ENCODE measurements around the gene OR4E1.
"Not testable (repeated sequence)": the region's sequence is repeated elsewhere in the genome, so short reads cannot be mapped to it uniquely, and the experiment has no call there.

The OR4E1 gene

DNA sequence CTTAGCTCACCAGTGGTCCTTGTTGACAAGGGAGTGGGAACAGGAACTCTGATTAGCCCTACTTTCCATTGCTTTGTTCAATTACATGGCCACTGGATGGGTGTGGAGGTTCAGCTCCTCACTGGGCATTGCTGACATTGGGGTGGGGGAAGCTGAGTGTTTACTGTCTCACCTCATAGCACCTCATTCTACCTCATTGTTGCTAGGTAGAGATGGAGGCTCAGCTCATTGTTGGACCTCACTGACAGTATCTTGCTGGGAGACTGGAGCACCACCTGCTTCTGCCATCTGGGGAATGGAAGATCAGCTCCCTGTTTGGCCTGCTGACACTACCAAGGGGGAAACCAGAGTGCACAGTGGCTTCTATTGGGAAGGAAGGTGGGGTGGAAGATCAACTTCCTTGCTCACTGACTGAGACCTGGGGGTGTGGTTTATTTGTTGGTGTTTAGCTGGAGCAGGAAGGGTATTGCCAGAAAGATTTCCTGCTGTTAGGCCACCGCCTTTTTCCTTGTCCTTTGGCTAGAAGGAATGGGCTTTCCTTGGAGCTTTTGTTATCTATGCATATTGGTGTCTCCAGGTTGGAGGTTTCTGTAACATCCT lies 21.3 kb downstream of the OR4E1 start:
- no peak for DNase-seq

DNA sequence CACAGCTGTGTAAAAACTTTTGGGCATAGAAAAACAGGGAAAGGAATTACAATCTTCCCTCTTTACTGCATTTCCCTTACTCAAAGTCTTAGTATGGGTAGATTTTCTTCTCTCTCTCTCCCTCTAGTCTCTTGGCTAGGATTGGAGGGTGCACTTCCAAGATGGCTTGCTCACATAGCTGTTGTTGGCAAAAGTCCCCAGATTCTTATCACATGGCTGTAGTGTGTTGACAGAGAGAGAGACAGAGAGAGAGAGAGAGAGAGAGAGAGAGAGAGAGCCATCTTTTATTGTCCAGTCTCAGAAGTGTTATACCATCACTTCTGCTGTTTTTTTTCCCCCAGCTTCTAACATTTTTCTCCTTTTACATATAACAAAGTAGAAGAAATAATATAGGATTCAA lies 26.2 kb downstream of the OR4E1 start:
- no peak for DNase-seq

DNA sequence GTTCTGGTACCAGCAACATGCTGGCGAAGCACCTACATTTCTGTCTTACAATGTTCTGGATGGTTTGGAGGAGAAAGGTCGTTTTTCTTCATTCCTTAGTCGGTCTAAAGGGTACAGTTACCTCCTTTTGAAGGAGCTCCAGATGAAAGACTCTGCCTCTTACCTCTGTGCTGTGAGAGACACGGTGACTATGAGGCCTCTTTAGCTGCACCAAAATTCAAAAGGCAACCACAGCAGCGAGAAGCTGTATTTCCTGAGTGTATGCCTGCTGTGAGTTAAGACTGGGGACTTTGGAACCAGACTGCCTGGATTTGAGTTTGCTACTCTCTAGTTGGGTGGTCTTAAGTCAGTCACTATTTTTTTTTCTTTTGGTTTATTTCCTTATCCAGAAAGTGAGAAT lies 30.2 kb downstream of the OR4E1 start:
- no peak for DNase-seq

DNA sequence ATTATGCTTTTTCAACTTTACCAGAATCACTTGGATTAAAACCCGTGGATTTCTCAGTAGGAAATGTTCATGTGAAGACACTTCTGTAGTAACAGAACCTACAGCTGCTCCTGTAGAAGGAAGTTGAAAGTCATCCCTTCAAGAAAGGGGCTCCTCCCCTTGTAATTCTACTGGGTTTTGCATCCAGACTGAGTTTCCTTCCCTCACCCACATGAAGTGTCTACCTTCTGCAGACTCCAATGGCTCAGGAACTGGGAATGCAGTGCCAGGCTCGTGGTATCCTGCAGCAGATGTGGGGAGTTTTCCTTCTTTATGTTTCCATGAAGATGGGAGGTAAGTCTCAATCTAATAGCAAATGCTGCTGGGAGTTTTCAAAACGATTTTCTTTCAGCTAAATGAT lies 30.9 kb downstream of the OR4E1 start:
- DNase-seq = no peak

DNA sequence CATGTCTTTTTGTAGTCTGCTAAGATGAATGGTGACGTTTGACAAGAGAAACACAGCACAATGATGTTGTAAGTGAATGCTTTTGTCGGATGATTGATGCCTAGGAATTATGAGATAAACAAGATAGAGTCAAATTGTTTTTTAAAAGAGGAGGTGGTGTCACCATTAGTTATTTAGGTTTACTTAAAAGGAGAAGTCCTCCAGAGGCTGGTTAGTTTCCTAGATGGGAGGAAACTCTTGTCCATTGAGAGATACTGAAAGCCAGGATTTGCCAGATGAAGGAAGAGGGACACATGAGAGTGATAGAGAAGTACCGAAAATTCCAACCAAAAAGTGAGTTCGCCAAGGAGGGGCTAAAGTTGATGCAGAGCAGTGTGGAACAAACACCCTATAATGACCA lies 38.8 kb downstream of the OR4E1 start, which contains the start of gene OR10G2:
Gene OR10G2, minus strand, starts transcription at position 101 of the 400 bp plus-strand sequence. Its CDS starts 98 bp downstream, at position 3.
- no peak for DNase-seq

DNA sequence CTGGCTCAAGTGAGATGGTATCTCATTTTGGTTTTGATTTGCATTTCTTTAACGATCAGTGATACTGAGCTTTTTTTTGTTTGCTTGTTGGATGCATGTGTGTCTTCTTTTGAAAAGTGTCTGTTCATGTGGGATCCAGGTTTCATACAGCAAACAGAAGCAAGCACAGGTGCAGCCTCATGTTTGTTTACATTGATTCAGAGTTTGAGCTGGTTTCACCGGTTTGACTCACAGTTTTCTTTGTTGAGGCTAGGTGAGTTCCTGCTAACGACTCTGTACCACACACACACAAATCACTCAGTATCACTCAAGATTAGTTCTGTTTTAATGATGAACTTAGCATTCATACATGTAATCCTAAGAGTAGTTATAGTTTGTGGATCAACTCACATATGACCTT lies 42.5 kb downstream of the OR4E1 start:
- DNase-seq = no peak

DNA sequence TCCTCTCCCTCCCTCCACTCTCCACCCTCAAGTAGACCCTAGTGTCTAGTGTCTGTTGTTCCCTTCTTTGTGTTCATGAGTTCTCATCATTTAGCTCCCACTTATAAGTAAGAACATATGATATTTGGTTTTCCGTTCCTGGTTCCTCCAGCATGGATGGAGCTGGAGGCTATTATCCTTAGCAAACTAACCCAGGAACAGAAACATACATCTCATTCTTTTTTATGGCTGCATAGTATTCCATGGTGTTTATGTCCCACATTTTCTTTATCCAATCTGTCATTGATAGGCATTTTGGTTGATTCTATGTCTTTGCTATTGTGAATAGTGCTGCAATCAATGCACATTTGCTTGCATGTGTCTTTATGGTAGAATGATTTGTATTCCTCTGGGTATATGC lies 43.1 kb downstream of the OR4E1 start:
- DNase-seq = not testable (repeated sequence)

DNA sequence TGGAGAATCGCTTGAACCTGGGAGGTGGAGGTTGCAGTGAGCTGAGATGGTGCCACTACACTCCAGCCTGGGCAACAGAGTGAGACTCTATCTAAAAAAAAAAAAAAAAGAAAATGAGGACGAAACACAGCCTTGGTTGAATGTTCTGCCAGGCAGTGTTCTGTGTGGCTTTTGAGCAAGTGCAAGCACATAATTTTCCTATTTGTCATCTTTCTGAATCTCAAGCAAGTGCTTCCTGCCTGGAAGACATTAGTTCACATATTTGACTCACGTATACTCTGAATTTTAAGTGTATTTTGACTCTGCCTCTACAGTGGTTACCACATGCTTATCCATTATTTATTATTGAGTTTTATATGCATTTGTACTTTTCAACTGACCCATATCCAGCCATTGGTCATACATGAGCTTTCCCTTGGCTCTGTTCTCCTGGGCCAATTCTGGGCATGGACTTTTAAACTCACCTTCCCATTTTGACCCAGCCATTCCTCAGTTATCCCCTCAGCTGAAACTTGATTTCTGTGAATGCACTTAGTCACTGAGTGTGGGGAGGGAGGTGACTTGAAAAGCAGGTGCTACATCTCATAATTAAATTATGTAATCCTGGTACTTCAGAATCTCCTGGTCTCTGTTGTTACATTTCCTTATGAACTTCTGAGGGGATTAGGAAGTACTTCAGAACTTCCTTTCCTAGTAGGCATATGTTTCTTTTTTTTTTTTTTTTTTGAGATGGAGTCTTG lies 47.0 kb downstream of the OR4E1 start:
- no peak for DNase-seq

Measured in T1000 (cell line).